GM23338 (cell line): ENCODE data around the gene LRCH2. TPM values are rescaled to one million over a fixed set of nuclear protein-coding genes. Genes with fewer than 3 reads are reported as not detected.

Experiments used
- ATAC-seq: fragments of 200-7000 bp; cut with Tn5 transposase; 3 replicates; pipeline ENCODE4 v1.9.1; 2020
- DNase-seq: peaks from one replicate; pipeline ENCODE4 v3.0.0-alpha.2; 2015; ENCODE audit warnings: low spot score
- H2AFZ ChIP-seq: fragments of 200-600 bp; sonication (generic); 2 replicates; pipeline ENCODE4 v1.8.0; 2016; ENCODE audit warnings: antibody characterized with exemption, mild to moderate bottlenecking, moderate library complexity
- H3F3A ChIP-seq: fragments of 200-600 bp; sonication (generic); replicated peaks from 2 replicates; pipeline ENCODE4 v1.8.0; 2017; ENCODE audit warnings: antibody characterized with exemption, mixed run types, low read depth
- H3K27ac ChIP-seq: fragments of 200-600 bp; sonication (generic); 2 replicates; pipeline ENCODE4 v1.6.1; 2016; ENCODE audit warnings: low read depth
- H3K27me3 ChIP-seq: fragments of 200-600 bp; sonication (generic); 2 replicates; pipeline ENCODE4 v1.8.0; 2016; ENCODE audit warnings: mild to moderate bottlenecking, mixed run types, moderate library complexity; ENCODE audit not compliant: insufficient read depth
- H3K36me3 ChIP-seq: fragments of 200-600 bp; sonication (generic); 2 replicates; pipeline ENCODE4 v1.8.0; 2016; ENCODE audit warnings: mild to moderate bottlenecking; ENCODE audit not compliant: insufficient read depth
- H3K4me1 ChIP-seq: fragments of 200-600 bp; sonication (generic); 2 replicates; pipeline ENCODE4 v1.8.0; 2016; ENCODE audit warnings: mild to moderate bottlenecking, moderate library complexity; ENCODE audit not compliant: insufficient read depth
- H3K4me2 ChIP-seq: fragments of 200-600 bp; sonication (generic); 2 replicates; pipeline ENCODE4 v1.7.1; 2017; ENCODE audit warnings: mixed run types
- H3K4me3 ChIP-seq: fragments of 200-600 bp; sonication (generic); 2 replicates; pipeline ENCODE4 v1.6.1; 2016; ENCODE audit warnings: mixed run types
- H3K79me2 ChIP-seq: fragments of 200-600 bp; sonication (generic); replicated peaks from 2 replicates; pipeline ENCODE4 v1.8.0; 2017; ENCODE audit warnings: mild to moderate bottlenecking; ENCODE audit not compliant: insufficient read depth
- H3K9me2 ChIP-seq: fragments of 200-600 bp; sonication (generic); 2 replicates; pipeline ENCODE4 v1.8.0; 2017; ENCODE audit not compliant: insufficient read depth
- H4K20me1 ChIP-seq: fragments of 200-600 bp; sonication (generic); replicated peaks from 2 replicates; pipeline ENCODE4 v1.8.0; 2017; ENCODE audit warnings: mild to moderate bottlenecking; ENCODE audit not compliant: insufficient read depth
- H3K27ac Mint-ChIP-seq: 2 replicates; pipeline ENCODE4 v1.8.0; 2020; ENCODE audit warnings: inconsistent platforms, mild to moderate bottlenecking, moderate library complexity, mixed read lengths
- H3K27me3 Mint-ChIP-seq: 3 replicates; pipeline ENCODE4 v1.8.0; 2022; ENCODE audit warnings: low read depth, mild to moderate bottlenecking, moderate library complexity, mixed read lengths, inconsistent platforms; ENCODE audit not compliant: insufficient read depth, poor library complexity
- H3K36me3 Mint-ChIP-seq: 3 replicates; pipeline ENCODE4 v1.8.0; 2021; ENCODE audit warnings: low read depth, mild to moderate bottlenecking, inconsistent platforms, moderate library complexity, mixed read lengths
- H3K4me1 Mint-ChIP-seq: 3 replicates; pipeline ENCODE4 v1.8.0; 2020; ENCODE audit warnings: mild to moderate bottlenecking, inconsistent platforms, mixed read lengths
- H3K4me3 Mint-ChIP-seq: 3 replicates; pipeline ENCODE4 v1.8.0; 2021; ENCODE audit warnings: moderate library complexity, mild to moderate bottlenecking, inconsistent platforms, mixed read lengths
- H3K9me3 Mint-ChIP-seq: 3 replicates; pipeline ENCODE4 v1.8.0; 2020; ENCODE audit warnings: moderate library complexity, mild to moderate bottlenecking, inconsistent platforms, mixed read lengths
- CREB1 ChIP-seq: fragments of 250-450 bp; sonication (Bioruptor Pico); IDR thresholded peaks from 2 replicates; pipeline ENCODE4 v1.5.0; 2020; ENCODE audit warnings: low read depth, mild to moderate bottlenecking, moderate library complexity
- CTCF ChIP-seq, 2 experiments: fragments of 200-600 bp in 1 of 2; sonication (generic) in 1 of 2; conservative IDR thresholded peaks; 2 replicates each; pipeline versions ENCODE4 v1.5.1 to v1.6.1; 2016 to 2017; ENCODE audit warnings: antibody characterized with exemption in 2 of 2, low read depth in 2 of 2, mild to moderate bottlenecking in 2 of 2, moderate library complexity in 1 of 2
- ETS1 ChIP-seq: IDR thresholded peaks from 2 replicates; pipeline ENCODE4 v1.6.1; 2016; ENCODE audit warnings: antibody characterized with exemption
- EZH2 ChIP-seq: fragments of 200-600 bp; sonication (generic); IDR thresholded peaks from one replicate; pipeline ENCODE4 v1.8.0; 2017; ENCODE audit warnings: antibody characterized with exemption, mild to moderate bottlenecking, low read depth; ENCODE audit not compliant: unreplicated experiment
- EZH2phosphoT487 ChIP-seq: fragments of 200-600 bp; sonication (generic); IDR thresholded peaks from one replicate; pipeline ENCODE4 v1.8.1; 2018; ENCODE audit warnings: antibody characterized with exemption; ENCODE audit not compliant: unreplicated experiment
- JUNB ChIP-seq: IDR thresholded peaks from one replicate; pipeline ENCODE4 v1.6.1; 2016; ENCODE audit warnings: antibody characterized with exemption; ENCODE audit not compliant: unreplicated experiment
- POLR2AphosphoS5 ChIP-seq: IDR thresholded peaks from 2 replicates; pipeline ENCODE4 v1.6.1; 2016; ENCODE audit warnings: antibody characterized with exemption, low read depth
- REST ChIP-seq: IDR thresholded peaks from one replicate; pipeline ENCODE4 v1.6.1; 2018; ENCODE audit warnings: antibody characterized with exemption; ENCODE audit not compliant: unreplicated experiment
- STAT1 ChIP-seq: IDR thresholded peaks from one replicate; pipeline ENCODE4 v1.6.1; 2016; ENCODE audit warnings: antibody characterized with exemption; ENCODE audit not compliant: unreplicated experiment
- ZNF114 ChIP-seq: fragments of 250-450 bp; sonication (Bioruptor Pico); IDR thresholded peaks from 2 replicates; pipeline ENCODE4 v1.5.0; 2020; ENCODE audit warnings: mild to moderate bottlenecking, moderate library complexity
- ZNF331 ChIP-seq: fragments of 250-450 bp; sonication (Bioruptor Pico); IDR thresholded peaks from 2 replicates; pipeline ENCODE4 v1.5.0; 2020; ENCODE audit warnings: low read depth, mild to moderate bottlenecking, moderate library complexity
- polyA plus RNA-seq: library from polyadenylated mRNA; unstranded; fragments of >200 nt; fragmentation: Nextera tagmentation; extraction: Ambion mirVana; gene quantifications from 2 replicates; pipeline ENCODE4 v1.2.1, GENCODE V29; 2016
- total RNA-seq: library from RNA; depleted of rRNA; stranded (reverse); fragments of >200 nt; shearing (Covaris generic); gene quantifications from 2 replicates; pipeline ENCODE4 v1.2.3, GENCODE V29; 2014
- TF ChIP-seq, protein P1 (sequence below): fragments of 250-450 bp; sonication (Bioruptor Pico); IDR thresholded peaks from 2 replicates; pipeline ENCODE4 v1.5.0; 2020; ENCODE audit warnings: mild to moderate bottlenecking, moderate library complexity

Gene LRCH2
- total and polyA plus RNA-seq, 2 experiments from 2014 or later: 2.5 to 8.6 TPM

DNA sequence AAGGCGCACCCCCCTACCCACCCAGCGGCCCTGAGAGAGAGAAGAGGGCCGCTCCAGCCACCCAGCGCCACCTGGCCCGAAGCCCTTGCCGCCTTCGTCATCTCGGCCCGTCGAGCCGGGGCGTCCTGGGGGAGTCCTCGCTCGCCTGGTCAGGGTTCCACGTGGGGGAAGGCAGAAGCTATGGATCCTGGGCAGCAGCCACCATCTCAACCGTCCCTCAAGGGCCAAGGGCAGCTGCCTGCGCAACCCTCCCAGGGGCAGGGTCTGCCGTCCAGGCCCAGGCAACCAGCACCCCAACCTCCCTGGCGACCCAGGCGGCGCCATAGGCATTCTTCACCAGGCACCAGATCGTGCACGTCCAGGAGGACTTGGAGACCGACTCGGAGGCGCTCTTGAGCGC is 165.0 kb downstream of the LRCH2 start (continued):
- TF ChIP-seq, protein P1, sequence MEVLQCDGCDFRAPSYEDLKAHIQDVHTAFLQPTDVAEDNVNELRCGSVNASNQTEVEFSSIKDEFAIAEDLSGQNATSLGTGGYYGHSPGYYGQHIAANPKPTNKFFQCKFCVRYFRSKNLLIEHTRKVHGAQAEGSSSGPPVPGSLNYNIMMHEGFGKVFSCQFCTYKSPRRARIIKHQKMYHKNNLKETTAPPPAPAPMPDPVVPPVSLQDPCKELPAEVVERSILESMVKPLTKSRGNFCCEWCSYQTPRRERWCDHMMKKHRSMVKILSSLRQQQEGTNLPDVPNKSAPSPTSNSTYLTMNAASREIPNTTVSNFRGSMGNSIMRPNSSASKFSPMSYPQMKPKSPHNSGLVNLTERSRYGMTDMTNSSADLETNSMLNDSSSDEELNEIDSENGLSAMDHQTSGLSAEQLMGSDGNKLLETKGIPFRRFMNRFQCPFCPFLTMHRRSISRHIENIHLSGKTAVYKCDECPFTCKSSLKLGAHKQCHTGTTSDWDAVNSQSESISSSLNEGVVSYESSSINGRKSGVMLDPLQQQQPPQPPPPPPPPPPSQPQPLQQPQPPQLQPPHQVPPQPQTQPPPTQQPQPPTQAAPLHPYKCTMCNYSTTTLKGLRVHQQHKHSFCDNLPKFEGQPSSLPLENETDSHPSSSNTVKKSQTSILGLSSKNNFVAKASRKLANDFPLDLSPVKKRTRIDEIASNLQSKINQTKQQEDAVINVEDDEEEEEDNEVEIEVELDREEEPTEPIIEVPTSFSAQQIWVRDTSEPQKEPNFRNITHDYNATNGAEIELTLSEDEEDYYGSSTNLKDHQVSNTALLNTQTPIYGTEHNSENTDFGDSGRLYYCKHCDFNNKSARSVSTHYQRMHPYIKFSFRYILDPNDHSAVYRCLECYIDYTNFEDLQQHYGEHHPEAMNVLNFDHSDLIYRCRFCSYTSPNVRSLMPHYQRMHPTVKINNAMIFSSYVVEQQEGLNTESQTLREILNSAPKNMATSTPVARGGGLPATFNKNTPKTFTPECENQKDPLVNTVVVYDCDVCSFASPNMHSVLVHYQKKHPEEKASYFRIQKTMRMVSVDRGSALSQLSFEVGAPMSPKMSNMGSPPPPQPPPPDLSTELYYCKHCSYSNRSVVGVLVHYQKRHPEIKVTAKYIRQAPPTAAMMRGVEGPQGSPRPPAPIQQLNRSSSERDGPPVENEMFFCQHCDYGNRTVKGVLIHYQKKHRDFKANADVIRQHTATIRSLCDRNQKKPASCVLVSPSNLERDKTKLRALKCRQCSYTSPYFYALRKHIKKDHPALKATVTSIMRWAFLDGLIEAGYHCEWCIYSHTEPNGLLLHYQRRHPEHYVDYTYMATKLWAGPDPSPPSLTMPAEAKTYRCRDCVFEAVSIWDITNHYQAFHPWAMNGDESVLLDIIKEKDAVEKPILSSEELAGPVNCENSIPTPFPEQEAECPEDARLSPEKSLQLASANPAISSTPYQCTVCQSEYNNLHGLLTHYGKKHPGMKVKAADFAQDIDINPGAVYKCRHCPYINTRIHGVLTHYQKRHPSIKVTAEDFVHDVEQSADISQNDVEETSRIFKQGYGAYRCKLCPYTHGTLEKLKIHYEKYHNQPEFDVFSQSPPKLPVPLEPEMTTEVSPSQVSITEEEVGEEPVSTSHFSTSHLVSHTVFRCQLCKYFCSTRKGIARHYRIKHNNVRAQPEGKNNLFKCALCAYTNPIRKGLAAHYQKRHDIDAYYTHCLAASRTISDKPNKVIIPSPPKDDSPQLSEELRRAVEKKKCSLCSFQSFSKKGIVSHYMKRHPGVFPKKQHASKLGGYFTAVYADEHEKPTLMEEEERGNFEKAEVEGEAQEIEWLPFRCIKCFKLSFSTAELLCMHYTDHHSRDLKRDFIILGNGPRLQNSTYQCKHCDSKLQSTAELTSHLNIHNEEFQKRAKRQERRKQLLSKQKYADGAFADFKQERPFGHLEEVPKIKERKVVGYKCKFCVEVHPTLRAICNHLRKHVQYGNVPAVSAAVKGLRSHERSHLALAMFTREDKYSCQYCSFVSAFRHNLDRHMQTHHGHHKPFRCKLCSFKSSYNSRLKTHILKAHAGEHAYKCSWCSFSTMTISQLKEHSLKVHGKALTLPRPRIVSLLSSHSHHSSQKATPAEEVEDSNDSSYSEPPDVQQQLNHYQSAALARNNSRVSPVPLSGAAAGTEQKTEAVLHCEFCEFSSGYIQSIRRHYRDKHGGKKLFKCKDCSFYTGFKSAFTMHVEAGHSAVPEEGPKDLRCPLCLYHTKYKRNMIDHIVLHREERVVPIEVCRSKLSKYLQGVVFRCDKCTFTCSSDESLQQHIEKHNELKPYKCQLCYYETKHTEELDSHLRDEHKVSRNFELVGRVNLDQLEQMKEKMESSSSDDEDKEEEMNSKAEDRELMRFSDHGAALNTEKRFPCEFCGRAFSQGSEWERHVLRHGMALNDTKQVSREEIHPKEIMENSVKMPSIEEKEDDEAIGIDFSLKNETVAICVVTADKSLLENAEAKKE (CRISPR knock-in tag): no peak
- TF ChIP-seq EZH2phosphoT487: no peak

DNA sequence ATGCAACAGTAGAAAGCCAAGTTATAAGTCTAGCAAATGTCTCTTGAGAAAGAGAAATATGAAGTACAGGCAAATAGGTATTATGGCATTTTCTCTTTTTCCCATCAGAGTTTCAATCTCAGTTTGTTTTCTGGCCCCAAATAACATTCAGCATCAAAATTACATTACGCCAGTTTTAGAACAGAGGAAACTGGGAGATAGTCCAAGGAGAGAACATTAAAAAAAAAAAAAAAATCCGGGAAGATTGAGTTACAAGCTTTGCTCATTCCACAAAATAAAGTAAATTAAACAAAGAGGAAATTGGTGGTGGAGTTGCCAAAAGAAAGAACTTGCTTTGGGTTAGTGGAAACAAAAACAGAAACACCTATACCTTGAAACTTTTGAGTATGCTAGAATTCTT is 166.1 kb downstream of the LRCH2 start:
- ATAC-seq (no peak), DNase-seq (no peak)
- Mint-ChIP-seq H3K9me3 (no peaks in the 10 kb centered on the region), H3K27me3 (no peaks in the 10 kb centered on the region), H3K4me3 (no peak overlapping the region), H3K4me1 (no peaks in the 10 kb centered on the region), H3K36me3 (no peaks in the 10 kb centered on the region), H3K27ac (no peak overlapping the region)
- Histone ChIP-seq H3K4me1 (no peaks in the 10 kb centered on the region), H2AFZ (no peak overlapping the region), H3F3A (no peaks in the 10 kb centered on the region), H3K27ac (no peak overlapping the region), H3K36me3 (no peaks in the 10 kb centered on the region), H3K4me3 (no peak overlapping the region), H3K27me3 (no peaks in the 10 kb centered on the region), H3K79me2 (no peaks in the 10 kb centered on the region), H3K4me2 (no peak overlapping the region), H3K9me2 (no peaks in the 10 kb centered on the region), H4K20me1 (no peaks in the 10 kb centered on the region)
- TF ChIP-seq EZH2 (no peak), JUNB (no peak), CTCF (conservative IDR thresholded peaks at IDR 0.05; ENCODE audit: low read depth in 2 of 2) (no peak), REST (no peak), ETS1 (no peak), POLR2AphosphoS5 (no peak), ZNF114 (CRISPR knock-in tag) (no peak), ZNF331 (no peak), STAT1 (no peak), CREB1 (CRISPR knock-in tag) (no peak)
